Activated CD8-positive, alpha-beta memory T cell treated with anti-CD3 and anti-CD28 coated beads, Interleukin-2, amount 10 ng/mL, durations not matched to agents 7 days and 5 days (primary cell): ENCODE results near the gene GPR32. TPM values are rescaled to one million over a fixed set of nuclear protein-coding genes. Genes with fewer than 3 reads are reported as not detected.
"Not testable (repeated sequence)": the region's sequence is repeated elsewhere in the genome, so short reads cannot be mapped to it uniquely, and the experiment has no call there.

ENCODE experiments used
- ATAC-seq: fragments of 150-1000 bp; cut with Tn5 transposase; one replicate; pipeline ENCODE4 v1.10.0; 2021; ENCODE audit warnings: moderate library complexity
- CTCF ChIA-PET: fragments of 350-600 bp; sonication (Branson Sonifier 250); formaldehyde crosslinking; loops from one replicate; lab custom pipeline; 2021; ENCODE audit warnings: antibody characterized with exemption; lab: Charles Lee
- DNase-seq: peaks from one replicate; pipeline ENCODE4 v3.0.0-alpha.2; 2020
- H3K27ac Mint-ChIP-seq: one replicate; pipeline ENCODE4 v1.8.0; 2021; ENCODE audit warnings: mild to moderate bottlenecking, mixed read lengths
- H3K27me3 Mint-ChIP-seq: one replicate; pipeline ENCODE4 v1.8.0; 2021; ENCODE audit warnings: mixed read lengths
- H3K36me3 Mint-ChIP-seq: one replicate; pipeline ENCODE4 v1.8.0; 2021; ENCODE audit warnings: mild to moderate bottlenecking, mixed read lengths
- H3K4me1 Mint-ChIP-seq: one replicate; pipeline ENCODE4 v1.8.0; 2021; ENCODE audit warnings: mixed read lengths
- H3K4me3 Mint-ChIP-seq: one replicate; pipeline ENCODE4 v1.8.0; 2021; ENCODE audit warnings: mild to moderate bottlenecking, moderate library complexity, mixed read lengths
- H3K9me3 Mint-ChIP-seq: one replicate; pipeline ENCODE4 v1.8.0; 2022; ENCODE audit warnings: low read depth, mixed read lengths
- total RNA-seq, 2 experiments: library from RNA; stranded (reverse); gene quantifications; one replicate each; pipeline ENCODE4 v1.2.3, GENCODE V29; 2021

Gene GPR32, protein sequence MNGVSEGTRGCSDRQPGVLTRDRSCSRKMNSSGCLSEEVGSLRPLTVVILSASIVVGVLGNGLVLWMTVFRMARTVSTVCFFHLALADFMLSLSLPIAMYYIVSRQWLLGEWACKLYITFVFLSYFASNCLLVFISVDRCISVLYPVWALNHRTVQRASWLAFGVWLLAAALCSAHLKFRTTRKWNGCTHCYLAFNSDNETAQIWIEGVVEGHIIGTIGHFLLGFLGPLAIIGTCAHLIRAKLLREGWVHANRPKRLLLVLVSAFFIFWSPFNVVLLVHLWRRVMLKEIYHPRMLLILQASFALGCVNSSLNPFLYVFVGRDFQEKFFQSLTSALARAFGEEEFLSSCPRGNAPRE
- not detected for total RNA-seq

DNA sequence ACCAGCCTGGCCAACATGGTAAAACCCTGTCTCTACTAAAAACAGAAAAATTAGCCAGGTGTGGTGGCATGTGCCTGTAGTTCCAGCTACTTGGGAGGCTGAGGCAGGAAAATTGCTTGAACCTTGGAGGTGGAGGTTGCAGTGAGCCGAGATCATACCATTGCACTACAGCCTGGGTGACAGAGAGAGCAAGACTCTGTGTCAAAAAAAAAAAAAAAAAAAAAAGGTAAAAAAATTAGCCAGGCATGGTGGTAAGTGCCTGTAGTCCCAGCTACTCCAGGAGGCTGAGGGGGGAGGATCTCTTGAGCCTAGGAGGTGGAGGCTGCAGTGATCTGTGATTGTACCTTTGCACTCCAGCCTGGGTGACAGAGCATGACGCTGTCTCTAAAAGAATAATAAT, at the start of gene GPR32:
TSS of gene GPR32 (plus strand) at position 301 of the 400 bp plus-strand sequence. CDS start 137 bp downstream, outside the sequence.
- ATAC-seq, H3K27me3 Mint-ChIP-seq, H3K9me3 Mint-ChIP-seq, H3K4me1 Mint-ChIP-seq, H3K36me3 Mint-ChIP-seq, CTCF ChIA-PET, H3K27ac Mint-ChIP-seq, H3K4me3 Mint-ChIP-seq, DNase-seq: not testable (repeated sequence)

DNA sequence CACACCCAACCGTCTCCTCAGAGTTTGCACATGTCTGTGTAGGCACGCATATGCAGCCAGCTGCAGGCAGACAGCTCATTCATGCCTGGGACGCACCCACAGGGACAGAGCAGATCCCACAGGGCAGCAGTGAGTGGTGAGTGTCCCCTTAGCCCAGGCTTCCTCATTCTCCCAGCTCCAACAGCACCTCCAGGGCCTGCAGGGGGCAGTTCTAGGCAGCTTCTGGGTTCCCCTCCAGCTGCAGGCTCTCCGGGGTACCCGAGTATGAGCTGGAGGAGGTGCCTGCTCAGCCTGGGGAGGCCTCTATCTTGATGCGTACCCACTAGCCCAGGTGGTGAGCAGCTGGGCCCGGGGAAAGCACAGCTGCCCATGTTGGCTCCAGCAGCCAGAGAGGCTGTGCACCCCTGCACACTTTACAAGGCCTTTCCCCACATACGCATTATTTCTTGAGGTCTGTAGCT, 49.3 kb upstream of the GPR32 start:
- Mint-ChIP-seq H3K36me3 (no peaks in the 10 kb centered on the region), H3K27ac (no peak overlapping the region), H3K4me1 (peaks cover 10% of the 10 kb centered on the region), H3K27me3 (peaks cover 51% of the 10 kb centered on the region), H3K4me3 (no peak overlapping the region), H3K9me3 (no peaks in the 10 kb centered on the region)
- DNase-seq (no peak), ATAC-seq (no peak)
- CTCF ChIA-PET: interaction anchor here (1.4 to 1.6 kb wide), 3 partner anchors 51 to 201 kb away, joined by 3 to 4 read pairs (median 3); no protein-coding TSS in a partner anchor

DNA sequence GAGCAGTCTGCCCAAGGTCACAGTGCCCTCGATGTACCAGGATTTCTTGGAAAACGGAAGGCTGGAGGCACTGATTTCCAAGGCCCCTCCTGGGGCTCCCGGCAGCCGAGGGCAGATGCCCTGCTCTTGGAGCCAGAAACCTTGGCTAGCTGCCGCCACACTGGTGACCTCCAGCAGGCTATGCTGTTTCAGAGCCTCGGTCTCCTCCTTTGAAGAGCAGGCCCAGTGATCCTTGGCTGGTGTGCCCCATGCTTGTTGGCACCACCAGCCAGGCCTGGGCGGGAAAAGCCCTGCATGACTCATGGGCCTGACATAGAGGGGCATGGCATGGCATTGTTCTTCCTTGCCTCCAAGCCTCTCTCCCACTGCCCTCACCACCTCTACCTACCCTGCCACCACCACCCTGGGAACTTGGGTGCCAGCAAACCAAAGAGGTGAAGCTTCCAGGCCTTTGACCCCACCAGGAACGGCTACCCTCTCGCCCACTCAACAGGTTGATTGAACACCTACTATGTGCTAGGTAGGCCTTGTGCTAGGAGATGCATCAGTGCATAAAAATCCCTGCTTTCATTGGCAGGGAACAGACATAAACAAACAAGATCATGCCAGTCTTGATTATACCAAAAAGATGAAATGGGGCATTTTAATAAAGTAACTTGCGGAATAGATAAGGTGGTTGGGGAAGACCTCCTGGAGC, 48.7 kb upstream of the GPR32 start:
- Mint-ChIP-seq H3K27me3 (peaks cover 55% of the 10 kb centered on the region), H3K4me1 (peaks cover 13% of the 10 kb centered on the region), H3K4me3 (no peak overlapping the region), H3K9me3 (no peaks in the 10 kb centered on the region), H3K36me3 (no peaks in the 10 kb centered on the region), H3K27ac (no peak overlapping the region)
- DNase-seq (no peak), ATAC-seq (no peak)
- CTCF ChIA-PET: interaction anchor here (1.4 to 1.6 kb wide), 3 partner anchors 52 to 200 kb away, joined by 3 to 4 read pairs (median 3); no protein-coding TSS in a partner anchor

DNA sequence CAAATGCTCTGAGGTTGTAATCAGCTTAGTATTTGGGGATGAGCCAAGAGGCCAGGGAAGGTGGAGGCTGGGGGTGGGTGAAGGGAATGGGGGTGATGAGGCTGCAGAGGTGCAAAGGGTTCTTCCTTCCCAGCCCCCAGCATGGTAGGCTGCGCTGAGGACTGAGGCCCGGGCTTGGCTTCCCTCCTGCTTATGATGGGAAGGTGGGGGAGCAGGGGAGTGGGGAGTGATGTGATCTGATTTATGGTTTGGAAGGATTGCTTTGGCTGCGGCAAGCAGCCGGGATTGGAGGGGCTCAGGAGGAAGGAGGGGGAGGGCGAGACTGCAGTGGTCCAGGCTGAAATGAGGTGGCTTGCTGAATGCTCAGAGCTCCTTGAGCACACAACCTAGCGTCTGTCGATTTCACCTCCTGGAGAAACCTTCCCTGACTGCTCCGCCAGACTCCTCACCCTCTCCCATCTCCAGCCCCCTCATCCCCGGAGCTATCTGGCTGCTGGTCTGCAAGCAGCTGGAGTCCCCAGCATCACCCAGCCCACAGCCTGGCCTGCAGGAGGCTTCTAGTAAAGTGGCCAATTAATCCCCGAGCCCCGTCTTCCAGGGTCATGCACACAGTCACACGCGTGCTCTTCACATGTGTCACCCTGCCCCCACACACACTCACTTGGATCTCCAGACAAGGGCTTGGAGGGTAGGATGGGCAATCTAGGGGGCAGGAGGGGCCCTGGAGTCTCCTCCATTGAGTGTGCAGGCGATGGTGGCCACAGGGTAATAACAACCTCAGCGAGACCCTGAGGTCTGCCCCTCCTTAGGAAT, 47.9 kb upstream of the GPR32 start:
- Mint-ChIP-seq H3K27ac (no peak overlapping the region), H3K36me3 (no peaks in the 10 kb centered on the region), H3K9me3 (no peaks in the 10 kb centered on the region), H3K4me3 (no peak overlapping the region), H3K4me1 (peaks cover 13% of the 10 kb centered on the region), H3K27me3 (peaks cover 51% of the 10 kb centered on the region)
- DNase-seq (no peak), ATAC-seq (no peak)
- CTCF ChIA-PET: interaction anchor here (1.2 to 1.6 kb wide), 2 partner anchors 11 to 199 kb away, joined by 3 read pairs; no protein-coding TSS in a partner anchor

DNA sequence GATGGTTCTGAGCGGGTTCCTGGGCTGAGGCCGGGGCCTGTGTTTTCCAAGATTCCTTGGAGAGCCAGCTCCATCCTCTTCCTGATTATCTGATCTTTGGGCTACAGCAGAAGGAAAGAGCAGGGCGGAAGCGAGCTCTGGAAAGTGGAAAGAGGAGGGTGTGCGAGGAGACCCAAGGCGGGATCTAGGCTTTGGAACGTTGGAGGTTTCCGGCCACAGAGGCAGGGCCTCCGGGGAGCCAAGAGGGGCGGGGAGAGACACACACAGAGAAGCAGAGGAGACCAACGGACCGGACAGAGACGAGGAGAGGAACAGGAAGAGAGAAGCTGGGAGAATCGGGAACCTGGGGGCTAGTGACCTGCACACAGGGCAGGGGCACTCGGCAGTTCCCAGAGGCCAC, 47.2 kb upstream of the GPR32 start, which contains the start of gene CLEC11A:
TSS of gene CLEC11A (plus strand) at position 296 of the 400 bp plus-strand sequence. CDS start 162 bp downstream, outside the sequence.
- peaks cover 49% of the 10 kb centered on the region for H3K27me3 Mint-ChIP-seq

DNA sequence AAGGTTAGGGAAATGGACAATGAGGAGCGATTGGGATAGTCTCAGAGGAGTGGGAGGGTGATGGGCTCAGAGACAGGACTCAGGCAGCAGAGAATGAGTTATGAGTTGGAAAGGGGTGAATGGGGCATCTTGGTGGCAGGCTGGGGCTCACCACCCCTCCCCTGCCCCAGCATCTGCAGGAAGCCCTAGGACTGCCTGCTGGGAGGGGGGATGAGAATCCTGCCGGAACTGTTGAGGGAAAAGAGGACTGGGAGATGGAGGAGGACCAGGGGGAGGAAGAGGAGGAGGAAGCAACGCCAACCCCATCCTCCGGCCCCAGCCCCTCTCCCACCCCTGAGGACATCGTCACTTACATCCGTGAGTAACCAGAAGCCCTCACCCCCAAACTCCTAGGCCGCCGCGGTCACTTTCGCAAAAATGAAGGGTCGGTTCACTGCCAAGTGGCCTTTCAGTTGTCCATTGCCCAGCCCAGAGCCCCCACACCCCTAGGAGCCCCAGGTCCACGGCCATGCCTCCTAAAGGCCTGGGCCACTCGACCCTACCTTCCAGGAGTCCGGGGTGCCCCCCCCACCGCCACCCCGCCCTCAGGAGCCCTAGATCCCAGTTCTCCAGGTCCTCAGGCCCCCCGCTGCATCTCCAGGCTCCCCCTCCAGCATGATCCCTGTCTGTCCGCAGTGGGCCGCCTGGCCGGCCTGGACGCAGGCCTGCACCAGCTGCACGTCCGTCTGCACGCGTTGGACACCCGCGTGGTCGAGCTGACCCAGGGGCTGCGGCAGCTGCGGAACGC, 46.3 kb upstream of the GPR32 start:
- Mint-ChIP-seq H3K27me3 (peaks cover 53% of the 10 kb centered on the region), H3K27ac (no peak overlapping the region)
- no peak for ATAC-seq

More for the DNA sequence above, 47.2 kb upstream of the GPR32 start, which contains the start of gene CLEC11A:
- Mint-ChIP-seq H3K36me3 (no peaks in the 10 kb centered on the region), H3K9me3 (no peaks in the 10 kb centered on the region), H3K4me1 (peaks cover 15% of the 10 kb centered on the region), H3K27ac (no peak within 1 kb of the TSS), H3K4me3 (peak within 1 kb of the TSS; percentile 75)
- CTCF ChIA-PET: interaction anchor here (1.2 kb wide), 1 partner anchor 11 kb away, joined by 3 read pairs; no protein-coding TSS in a partner anchor
- DNase-seq (no peak), ATAC-seq (no peak)

DNA sequence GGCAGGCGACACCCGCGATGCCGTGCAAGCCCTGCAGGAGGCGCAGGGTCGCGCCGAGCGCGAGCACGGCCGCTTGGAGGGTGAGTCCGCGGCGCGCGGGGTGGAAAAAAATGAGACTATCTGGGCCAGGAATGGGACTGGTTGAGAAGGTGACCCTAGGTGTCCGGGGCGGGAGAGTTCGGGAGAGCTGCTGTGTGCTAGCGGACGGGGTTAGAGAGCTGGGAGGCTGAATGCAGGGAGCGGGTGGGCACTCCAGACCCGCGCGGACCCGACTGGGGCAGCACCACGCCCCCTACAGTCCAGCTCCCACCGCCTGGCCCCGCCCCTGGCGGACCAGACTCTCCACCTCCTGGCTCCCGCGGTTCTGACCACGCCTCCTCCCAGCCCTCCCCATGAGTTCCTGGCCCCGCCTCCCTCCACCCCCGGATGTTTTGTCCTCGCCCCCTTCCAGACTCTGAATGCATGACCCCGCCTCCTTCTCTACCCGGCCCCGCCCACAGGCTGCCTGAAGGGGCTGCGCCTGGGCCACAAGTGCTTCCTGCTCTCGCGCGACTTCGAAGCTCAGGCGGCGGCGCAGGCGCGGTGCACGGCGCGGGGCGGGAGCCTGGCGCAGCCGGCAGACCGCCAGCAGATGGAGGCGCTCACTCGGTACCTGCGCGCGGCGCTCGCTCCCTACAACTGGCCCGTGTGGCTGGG, 45.6 kb upstream of the GPR32 start:
- H3K4me3 Mint-ChIP-seq: peak overlapping the region; percentile 75
- ATAC-seq (peak; percentile 91), DNase-seq (peak; percentile 98)
- H3K27me3 Mint-ChIP-seq: peaks cover 53% of the 10 kb centered on the region
- no peaks in the 10 kb centered on the region for H3K9me3 Mint-ChIP-seq
- H3K4me1 Mint-ChIP-seq: peaks cover 15% of the 10 kb centered on the region
- CTCF ChIA-PET: interaction anchor here (0.6 to 2.1 kb wide), 10 partner anchors 12 to 371 kb away, joined by 3 to 8 read pairs (median 3); no protein-coding TSS in a partner anchor
- H3K27ac Mint-ChIP-seq: peak overlapping the region; percentile 66
- H3K36me3 Mint-ChIP-seq: no peaks in the 10 kb centered on the region

More for the DNA sequence above, 46.3 kb upstream of the GPR32 start:
- H3K9me3 Mint-ChIP-seq: no peaks in the 10 kb centered on the region
- peaks cover 15% of the 10 kb centered on the region for H3K4me1 Mint-ChIP-seq
- DNase-seq: no peak
- CTCF ChIA-PET: interaction anchor here (0.6 to 1.6 kb wide), 5 partner anchors 10 to 371 kb away, joined by 3 to 8 read pairs (median 3); no protein-coding TSS in a partner anchor
- no peaks in the 10 kb centered on the region for H3K36me3 Mint-ChIP-seq
- peak overlapping the region; percentile 75 for H3K4me3 Mint-ChIP-seq

DNA sequence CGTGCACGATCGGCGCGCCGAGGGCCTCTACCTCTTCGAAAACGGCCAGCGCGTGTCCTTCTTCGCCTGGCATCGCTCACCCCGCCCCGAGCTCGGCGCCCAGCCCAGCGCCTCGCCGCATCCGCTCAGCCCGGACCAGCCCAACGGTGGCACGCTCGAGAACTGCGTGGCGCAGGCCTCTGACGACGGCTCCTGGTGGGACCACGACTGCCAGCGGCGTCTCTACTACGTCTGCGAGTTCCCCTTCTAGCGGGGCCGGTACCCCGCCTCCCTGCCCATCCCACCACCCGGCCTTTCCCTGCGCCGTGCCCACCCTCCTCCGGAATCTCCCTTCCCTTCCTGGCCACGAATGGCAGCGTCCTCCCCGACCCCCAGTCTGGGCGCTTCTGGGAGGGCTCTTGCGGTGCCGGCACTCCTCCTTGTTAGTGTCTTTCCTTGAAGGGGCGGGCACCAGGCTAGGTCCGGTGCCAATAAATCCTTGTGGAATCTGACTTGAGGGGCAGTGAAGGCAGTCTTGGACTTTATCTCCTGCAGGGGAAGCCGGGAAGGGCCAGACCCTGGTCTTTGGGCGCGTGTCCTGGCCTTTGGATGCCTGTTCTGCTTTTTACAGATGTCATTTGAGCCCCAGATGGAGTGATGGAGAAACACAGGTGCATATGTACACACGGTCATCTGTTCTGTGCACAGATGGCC, 44.9 kb upstream of the GPR32 start:
- Mint-ChIP-seq H3K9me3 (no peaks in the 10 kb centered on the region), H3K4me1 (peaks cover 15% of the 10 kb centered on the region), H3K4me3 (peak overlapping the region; percentile 64), H3K27me3 (peaks cover 49% of the 10 kb centered on the region), H3K36me3 (no peaks in the 10 kb centered on the region), H3K27ac (peak overlapping the region; percentile 66)
- peak; percentile 63 for ATAC-seq
- DNase-seq: no peak
- CTCF ChIA-PET: interaction anchor here (0.6 to 2.1 kb wide), 7 partner anchors 12 to 197 kb away, joined by 3 to 8 read pairs (median 3); no protein-coding TSS in a partner anchor

DNA sequence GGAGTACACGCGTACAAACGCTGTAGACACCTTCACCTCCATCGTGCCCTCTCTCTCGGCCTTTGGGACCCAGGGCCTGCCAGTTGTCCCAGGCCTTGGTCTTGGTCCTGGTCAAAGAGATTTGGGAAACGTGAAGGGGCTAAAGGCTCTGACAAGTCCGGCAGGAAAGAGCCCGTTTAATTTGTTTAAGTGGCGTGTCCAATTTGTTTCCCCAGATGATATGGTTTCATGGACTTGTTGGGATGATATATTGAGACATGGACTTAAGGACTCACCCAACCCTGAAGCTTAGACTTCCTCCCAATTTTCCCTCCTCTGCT, 44.4 kb upstream of the GPR32 start:
- DNase-seq (no peak), ATAC-seq (no peak)
- Mint-ChIP-seq H3K9me3 (no peaks in the 10 kb centered on the region), H3K27me3 (peaks cover 43% of the 10 kb centered on the region), H3K4me3 (peak overlapping the region; percentile 64), H3K27ac (no peak overlapping the region), H3K36me3 (no peaks in the 10 kb centered on the region), H3K4me1 (peaks cover 15% of the 10 kb centered on the region)
- CTCF ChIA-PET: interaction anchor here (2.1 kb wide), 1 partner anchor 53 kb away, joined by 7 read pairs; no protein-coding TSS in a partner anchor

DNA sequence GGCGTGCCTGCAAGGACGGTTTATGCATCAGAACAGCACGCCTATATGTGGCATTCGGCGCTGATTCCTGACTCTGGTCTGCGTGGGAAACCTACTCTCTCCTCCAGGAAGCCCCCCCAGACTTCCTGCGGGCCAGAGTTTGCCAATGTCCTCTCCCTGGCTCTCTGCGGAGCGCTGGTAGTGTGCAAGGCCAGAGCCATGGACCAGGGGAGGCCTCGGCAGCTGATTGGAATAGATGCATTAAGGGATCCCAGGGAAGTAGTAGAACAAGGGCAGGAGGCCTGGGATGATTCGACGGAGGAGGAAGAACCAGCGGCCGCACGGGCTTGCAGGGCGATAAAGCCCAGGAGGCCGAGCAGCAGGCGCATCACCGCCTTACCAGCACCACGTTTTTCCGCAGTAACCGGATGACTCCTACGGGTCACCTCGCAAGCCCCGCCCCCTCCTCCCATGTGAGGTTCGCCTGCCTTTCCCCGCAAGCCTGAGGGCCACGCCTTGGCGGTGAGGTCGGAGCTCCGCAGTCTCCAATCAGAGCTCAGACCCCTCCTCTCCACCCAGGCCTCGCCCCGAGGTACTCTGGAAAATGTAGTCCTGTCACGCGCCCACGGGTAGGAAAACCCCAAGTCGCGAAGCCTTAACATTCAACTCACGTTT, 42.1 kb upstream of the GPR32 start:
- DNase-seq (peak; percentile 76), ATAC-seq (no peak)
- peaks cover 35% of the 10 kb centered on the region for H3K27me3 Mint-ChIP-seq
- no peak overlapping the region for H3K27ac Mint-ChIP-seq
- no peaks in the 10 kb centered on the region for H3K36me3 Mint-ChIP-seq
- no peak overlapping the region for H3K4me3 Mint-ChIP-seq
- CTCF ChIA-PET: no interaction called here
- no peaks in the 10 kb centered on the region for H3K9me3 Mint-ChIP-seq
- H3K4me1 Mint-ChIP-seq: peaks cover 17% of the 10 kb centered on the region

DNA sequence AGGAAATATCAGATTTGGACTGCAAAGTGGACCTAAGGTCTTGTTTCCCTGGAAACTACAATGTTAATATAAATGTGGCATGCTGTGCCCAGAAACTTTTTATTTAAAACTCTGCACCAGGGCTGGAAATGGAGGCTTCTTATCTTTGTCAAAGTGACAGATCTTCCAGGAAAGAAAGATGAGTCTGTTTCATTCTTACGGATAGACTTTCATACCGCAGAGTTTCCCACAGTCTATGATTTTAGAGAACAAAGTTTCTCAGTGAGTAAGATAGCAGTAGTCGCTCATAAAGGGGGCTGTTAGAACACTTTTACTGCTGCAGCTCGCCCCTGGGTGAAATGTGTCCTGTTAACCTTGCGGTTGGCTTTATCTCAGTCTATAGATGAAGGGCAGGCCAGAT, 40.4 kb upstream of the GPR32 start:
- Mint-ChIP-seq H3K4me3 (no peak overlapping the region), H3K36me3 (no peaks in the 10 kb centered on the region), H3K27me3 (peaks cover 27% of the 10 kb centered on the region)

More for the DNA sequence above, 40.4 kb upstream of the GPR32 start:
- no peaks in the 10 kb centered on the region for H3K9me3 Mint-ChIP-seq
- DNase-seq: no peak
- no peak overlapping the region for H3K27ac Mint-ChIP-seq
- CTCF ChIA-PET: no interaction called here
- peaks cover 11% of the 10 kb centered on the region for H3K4me1 Mint-ChIP-seq
- no peak for ATAC-seq
